Coronary artery (tissue), 2 donors: Measurements from ENCODE around the gene CD99.

Experiments used
- DNase-seq: peaks from one replicate; pipeline ENCODE4 v3.0.0-alpha.2; 2017; ENCODE audit warnings: low spot score
- H3K27ac ChIP-seq, 2 donors: fragments of 200-600 bp; sonication (generic); one replicate each; pipeline ENCODE4 v1.5.1; 2016 to 2019
- H3K4me3 ChIP-seq: fragments of 200-600 bp; sonication (generic); 2 replicates; pipeline ENCODE4 v1.5.1; 2016; ENCODE audit warnings: mild to moderate bottlenecking, moderate library complexity
- CTCF ChIP-seq: fragments of 200-600 bp; sonication (generic); IDR thresholded peaks from one replicate; pipeline ENCODE4 v1.5.1; 2019; ENCODE audit warnings: antibody characterized with exemption

The CD99 gene

GRCh38 chrX:2650865-2651264, 40.2 kb upstream of the CD99 start:
- no peak for DNase-seq
- no peak for TF ChIP-seq CTCF
- Histone ChIP-seq H3K27ac (no peak overlapping the region), H3K4me3 (no peak overlapping the region)

GRCh38 chrX:2652106-2652505, 39.0 kb upstream of the CD99 start:
- DNase-seq: no peak
- Histone ChIP-seq H3K4me3 (no peak overlapping the region), H3K27ac (no peak overlapping the region)
- no peak for TF ChIP-seq CTCF

DNA sequence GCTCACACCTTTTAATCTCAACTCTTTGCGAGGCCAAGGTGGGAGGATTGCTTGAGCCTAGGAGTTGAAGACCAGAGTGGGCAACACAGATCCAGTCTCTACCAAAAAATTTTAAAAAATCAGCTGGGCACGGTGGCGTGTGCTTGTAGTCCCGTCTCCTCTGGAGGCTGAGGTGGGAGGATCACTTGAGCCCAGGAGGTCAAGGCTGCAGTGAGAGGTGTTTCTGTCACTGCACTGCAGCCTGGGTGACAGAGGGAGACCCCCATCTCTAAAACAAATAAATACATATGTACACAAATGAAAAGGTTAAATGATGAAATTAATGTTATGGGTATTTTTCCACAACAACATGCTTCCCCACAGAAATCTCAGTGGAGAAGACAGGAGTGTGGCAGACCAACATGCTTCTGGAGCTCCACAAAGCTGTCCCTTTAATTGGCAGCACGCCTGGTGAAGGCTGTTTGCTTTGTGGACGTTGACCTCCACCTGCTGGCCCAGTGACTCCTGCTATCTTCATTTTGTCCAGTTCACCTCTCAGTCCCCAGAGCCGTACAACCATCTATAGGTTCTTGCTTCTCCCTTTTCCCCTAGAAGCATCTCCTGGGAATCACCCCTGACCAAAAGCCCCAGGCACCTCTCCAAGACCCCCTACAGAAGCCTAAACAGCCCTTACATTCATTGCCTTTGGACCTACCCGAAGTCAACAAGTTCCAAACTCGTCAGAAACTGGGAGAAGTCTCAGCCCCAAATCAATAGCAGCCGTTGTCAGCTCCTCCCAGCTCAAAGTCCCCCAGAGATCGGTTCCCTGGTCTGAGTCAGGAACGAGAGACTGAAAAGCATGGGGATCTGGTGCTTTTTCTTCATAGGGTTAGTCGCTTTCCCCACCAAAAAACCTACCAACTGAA, 36.4 kb upstream of the CD99 start:
- no peak overlapping the region for H3K27ac ChIP-seq

DNA sequence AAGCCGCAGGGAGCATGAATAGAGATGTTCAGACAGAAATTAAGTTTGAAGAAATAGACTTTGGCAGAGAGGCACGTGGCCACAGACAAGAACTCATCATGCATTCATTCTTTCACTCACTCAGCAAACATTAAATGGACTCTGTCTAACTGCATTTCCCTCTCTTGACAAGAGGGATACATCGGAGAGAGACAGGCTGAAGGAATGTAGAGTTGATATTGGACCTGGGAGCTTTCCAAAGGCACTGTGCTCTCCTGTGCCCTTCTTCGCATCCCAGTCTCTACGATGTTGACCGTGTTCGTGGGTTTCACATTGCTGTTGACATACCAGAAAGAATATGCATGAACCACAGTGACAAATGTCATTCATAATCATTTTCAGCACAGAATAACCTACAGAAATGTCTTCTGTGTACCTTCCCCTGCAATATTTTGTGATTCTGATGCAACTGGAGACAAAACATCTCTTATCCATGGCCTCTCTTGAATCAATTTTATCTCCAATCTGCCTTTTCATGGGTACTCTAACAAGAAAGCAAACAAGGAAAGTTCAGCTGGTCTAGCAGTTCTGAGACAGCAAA, 34.7 kb upstream of the CD99 start:
- no peak for TF ChIP-seq CTCF
- no peak for DNase-seq
- H3K4me3 ChIP-seq: no peak overlapping the region
- no peak overlapping the region for H3K27ac ChIP-seq

More for the DNA sequence above, 36.4 kb upstream of the CD99 start:
- no peak for DNase-seq
- TF ChIP-seq CTCF: no peak
- H3K4me3 ChIP-seq: no peak overlapping the region

DNA sequence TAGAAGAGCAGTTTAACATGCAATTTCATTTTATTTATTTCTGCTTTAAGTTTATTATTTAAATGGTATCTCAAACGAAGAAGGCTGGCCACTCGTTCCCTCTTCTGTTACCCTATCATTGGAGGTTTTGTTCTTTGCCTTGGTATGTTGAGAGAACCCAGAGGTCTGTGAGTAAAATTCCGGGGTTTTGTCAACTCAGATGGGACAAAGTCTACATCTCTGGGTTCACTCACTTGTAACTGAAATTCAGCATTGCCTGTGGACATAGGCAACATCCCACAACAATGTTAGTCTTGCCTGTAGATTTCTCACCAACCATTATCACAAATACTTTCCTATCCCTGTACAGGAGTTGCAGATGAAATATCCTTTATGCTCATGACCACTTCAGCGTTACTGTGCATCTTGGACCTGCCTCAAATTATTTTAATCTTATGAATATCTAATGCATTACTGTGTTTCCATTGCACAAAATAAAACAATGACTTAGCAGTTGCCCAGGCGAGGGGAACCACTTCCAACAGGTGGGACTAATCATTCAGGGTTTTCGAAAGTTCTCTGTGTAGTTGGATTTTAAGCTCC, 33.5 kb upstream of the CD99 start:
- no peak overlapping the region for H3K27ac ChIP-seq
- DNase-seq: no peak
- H3K4me3 ChIP-seq: no peak overlapping the region
- no peak for TF ChIP-seq CTCF

DNA sequence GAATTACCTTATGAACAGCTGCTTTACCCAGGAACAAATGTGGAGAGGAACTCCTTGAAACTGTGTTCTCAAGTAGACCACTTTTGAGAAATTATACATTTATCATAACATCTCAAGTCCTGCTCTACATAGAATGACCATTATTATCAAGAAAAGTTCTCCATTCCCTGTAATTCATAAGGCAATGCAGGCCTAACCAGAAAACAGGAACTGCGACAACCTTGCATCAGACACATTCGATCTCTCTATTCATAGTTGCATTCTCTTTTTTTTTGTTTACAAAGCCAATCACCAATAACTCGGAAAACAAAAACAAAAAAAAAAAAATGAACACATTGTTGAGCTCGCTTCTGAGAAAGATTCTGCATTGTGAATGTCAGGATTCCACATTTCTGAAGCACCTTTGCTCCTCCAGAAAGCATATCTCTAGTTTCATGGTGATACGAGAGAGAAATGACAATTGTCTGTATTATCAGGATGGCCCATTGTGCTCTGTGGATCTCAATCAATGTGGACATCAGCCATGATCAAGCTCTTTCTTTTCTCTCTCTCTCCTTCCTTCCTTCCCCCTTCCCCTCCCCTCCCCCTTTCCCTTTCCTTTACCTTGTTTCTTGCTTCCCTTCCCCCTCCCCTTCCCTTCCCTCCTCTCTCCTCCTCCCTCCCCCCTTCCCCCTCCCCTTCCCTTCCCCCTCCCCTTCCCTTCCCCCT, 32.4 kb upstream of the CD99 start:
- Histone ChIP-seq H3K27ac (no peak overlapping the region), H3K4me3 (no peak overlapping the region)
- no peak for TF ChIP-seq CTCF
- DNase-seq: no peak
